Activated T-cell treated with anti-CD3 and anti-CD28 coated beads for 1 hour (primary cell): Measurements from ENCODE around the gene GALNT9.

Source experiments
- DNase-seq: peaks from one replicate; pipeline ENCODE4 v3.0.0-alpha.2; 2020; ENCODE audit warnings: low read depth

GALNT9 gene

GRCh38 chr12:132344181-132344580 is 14.8 kb upstream of the GALNT9 start:
- DNase-seq = no peak

GRCh38 chr12:132343294-132344004 is 14.1 kb upstream of the GALNT9 start:
- no peak for DNase-seq

GRCh38 chr12:132342251-132343227 is 13.2 kb upstream of the GALNT9 start:
- DNase-seq = no peak

- DNase-seq = no peak
Observed at GRCh38 chr12:132341318-132342050, 12.1 kb upstream of the GALNT9 start.

GRCh38 chr12:132340266-132341035 is 11.1 kb upstream of the GALNT9 start:
- DNase-seq = no peak

- DNase-seq = no peak
Observed at GRCh38 chr12:132339856-132340255, 10.5 kb upstream of the GALNT9 start.

GRCh38 chr12:132338781-132339180 is 9.4 kb upstream of the GALNT9 start:
- DNase-seq = no peak

- DNase-seq = no peak
Observed at GRCh38 chr12:132338311-132338710, 8.9 kb upstream of the GALNT9 start.

GRCh38 chr12:132337557-132337956 is 8.2 kb upstream of the GALNT9 start:
- no peak for DNase-seq

GRCh38 chr12:132336451-132337413 is 7.3 kb upstream of the GALNT9 start:
- no peak for DNase-seq

GRCh38 chr12:132335179-132335756 is 5.9 kb upstream of the GALNT9 start:
- DNase-seq = no peak

GRCh38 chr12:132333766-132334165 is 4.4 kb upstream of the GALNT9 start:
- no peak for DNase-seq

GRCh38 chr12:132333273-132333672 is 3.9 kb upstream of the GALNT9 start:
- no peak for DNase-seq

GRCh38 chr12:132330549-132330881 is 1.1 kb upstream of the GALNT9 start:
- no peak for DNase-seq

- no peak for DNase-seq
Observed at GRCh38 chr12:132329720-132330548, 545 bp upstream of the GALNT9 start.

- no peak for DNase-seq
Observed at GRCh38 chr12:132328282-132329029, 933 bp downstream of the GALNT9 start.

GRCh38 chr12:132327336-132328171 is 1.8 kb downstream of the GALNT9 start:
- DNase-seq = no peak

- no peak for DNase-seq
Observed at GRCh38 chr12:132326646-132327045, 2.7 kb downstream of the GALNT9 start.
